Gastrocnemius medialis (tissue), 4 donors: Measurements from ENCODE around the gene SGO2. TPM values are rescaled to one million over a fixed set of nuclear protein-coding genes. Genes with fewer than 3 reads are reported as not detected.

Experiments used
- ATAC-seq, 2 donors: fragments of 150-250 bp; one replicate each; pipeline ENCODE4 v1.9.1; 2016
- DNase-seq, 2 donors: peaks; one replicate each; pipeline ENCODE4 v3.0.0-alpha.2; 2019
- H3K27ac ChIP-seq, 4 donors: fragments of 200-600 bp; sonication (generic); 1 replicate in 1 of 4; 2 replicates in 3 of 4; pipeline ENCODE4 v1.5.1; 2016 to 2018; ENCODE audit warnings: mild to moderate bottlenecking in 2 of 4, moderate library complexity in 1 of 4
- H3K27me3 ChIP-seq, 3 donors: fragments of 200-600 bp; sonication (generic) in 2 of 3; 1 replicate in 1 of 3; 2 replicates in 2 of 3; pipeline versions ENCODE4 v1.5.1 to v1.6.0; 2016 to 2019; ENCODE audit warnings: mild to moderate bottlenecking in 1 of 3, moderate library complexity in 1 of 3
- H3K36me3 ChIP-seq, 2 donors: fragments of 200-600 bp; sonication (generic) in 1 of 2; one replicate each; pipeline ENCODE4 v1.5.1; 2017 to 2018
- H3K4me1 ChIP-seq, 2 donors: fragments of 200-600 bp; sonication (generic) in 1 of 2; one replicate each; pipeline ENCODE4 v1.5.1; 2016 to 2017; ENCODE audit warnings: mild to moderate bottlenecking in 2 of 2
- H3K4me3 ChIP-seq, 4 donors: fragments of 200-600 bp; sonication (generic) in 3 of 4; 1 replicate in 1 of 4; 2 replicates in 3 of 4; pipeline ENCODE4 v1.5.1; 2016 to 2019; ENCODE audit warnings: mild to moderate bottlenecking in 2 of 4
- H3K9me3 ChIP-seq, 3 donors: fragments of 200-600 bp; sonication (generic) in 2 of 3; 1 replicate in 1 of 3; 2 replicates in 2 of 3; pipeline ENCODE4 v1.5.1; 2016 to 2019
- POLR2A ChIP-seq, 2 donors: fragments of 450-650 bp; IDR thresholded peaks; one replicate each; pipeline ENCODE4 v1.6.1; 2017; ENCODE audit warnings: antibody characterized with exemption in 2 of 2, mild to moderate bottlenecking in 2 of 2, moderate library complexity in 2 of 2
- in situ Hi-C, 4 donors: fragments of 200-750 bp; cut with MboI; loops; one replicate each; pipeline versions ENCODE4 v1.15.0 to v1.8.0; 2017; ENCODE audit warnings: low sequenced_read_pairs in 4 of 4
- intact Hi-C: fragments of 100-400 bp; cut with DNase I; formaldehyde crosslinking; loops from one replicate; pipeline ENCODE4 v1.15.1; 2023; ENCODE audit warnings: low total_unique reads
- total RNA-seq, 4 donors: library from RNA; depleted of rRNA; stranded (reverse); fragments of >200 nt; gene quantifications; one replicate each; pipeline versions ENCODE4 v1.1.0 to v1.2.3, GENCODE V29; 2016
- TF ChIP-seq, protein P1 (sequence below), 5 experiments: fragments of 450-650 bp in 3 of 5; fragments of 200-600 bp in 2 of 5; sonication (generic) in 2 of 5; IDR thresholded peaks in 4 of 5; conservative IDR thresholded peaks in 1 of 5; 1 replicate in 4 of 5; 2 replicates in 1 of 5; pipeline ENCODE4 v1.5.1; 2016 to 2019; ENCODE audit warnings: antibody characterized with exemption in 5 of 5, mild to moderate bottlenecking in 3 of 5, moderate library complexity in 3 of 5

Gene SGO2
- total RNA-seq, 4 donors from 2014 or later: 0.61 to 2.6 (median 0.70) TPM

GRCh38 chr2:200498402-200499162 lies 27.4 kb upstream of the SGO2 start:
- no peak for TF ChIP-seq POLR2A (IDR thresholded peaks at IDR 0.05)
- TF ChIP-seq, protein P1, sequence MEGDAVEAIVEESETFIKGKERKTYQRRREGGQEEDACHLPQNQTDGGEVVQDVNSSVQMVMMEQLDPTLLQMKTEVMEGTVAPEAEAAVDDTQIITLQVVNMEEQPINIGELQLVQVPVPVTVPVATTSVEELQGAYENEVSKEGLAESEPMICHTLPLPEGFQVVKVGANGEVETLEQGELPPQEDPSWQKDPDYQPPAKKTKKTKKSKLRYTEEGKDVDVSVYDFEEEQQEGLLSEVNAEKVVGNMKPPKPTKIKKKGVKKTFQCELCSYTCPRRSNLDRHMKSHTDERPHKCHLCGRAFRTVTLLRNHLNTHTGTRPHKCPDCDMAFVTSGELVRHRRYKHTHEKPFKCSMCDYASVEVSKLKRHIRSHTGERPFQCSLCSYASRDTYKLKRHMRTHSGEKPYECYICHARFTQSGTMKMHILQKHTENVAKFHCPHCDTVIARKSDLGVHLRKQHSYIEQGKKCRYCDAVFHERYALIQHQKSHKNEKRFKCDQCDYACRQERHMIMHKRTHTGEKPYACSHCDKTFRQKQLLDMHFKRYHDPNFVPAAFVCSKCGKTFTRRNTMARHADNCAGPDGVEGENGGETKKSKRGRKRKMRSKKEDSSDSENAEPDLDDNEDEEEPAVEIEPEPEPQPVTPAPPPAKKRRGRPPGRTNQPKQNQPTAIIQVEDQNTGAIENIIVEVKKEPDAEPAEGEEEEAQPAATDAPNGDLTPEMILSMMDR (IDR thresholded peaks at IDR 0.05 in 4 of 5, conservative IDR thresholded peaks at IDR 0.05 in 1 of 5): no peak
- Histone ChIP-seq H3K9me3 (no peaks in the 10 kb centered on the region), H3K4me1 (no peaks in the 10 kb centered on the region), H3K36me3 (peaks cover 0 to 31% of the 10 kb centered on the region in 2 donors), H3K27ac (no peak overlapping the region), H3K27me3 (no peaks in the 10 kb centered on the region), H3K4me3 (no peak overlapping the region)
- in situ Hi-C loops: no loop called here
- ATAC-seq (no peak), DNase-seq (no peak)
- intact Hi-C loops: no loop called here

GRCh38 chr2:200502196-200502595 lies 23.8 kb upstream of the SGO2 start:
- no peaks in the 10 kb centered on the region for H3K27me3 ChIP-seq
- TF ChIP-seq POLR2A (IDR thresholded peaks at IDR 0.05): no peak
- TF ChIP-seq, protein P1 (IDR thresholded peaks at IDR 0.05 in 4 of 5, conservative IDR thresholded peaks at IDR 0.05 in 1 of 5): no peak
- no peak overlapping the region for H3K27ac ChIP-seq
- intact Hi-C loops (no loop called here), in situ Hi-C loops (no loop called here)
- no peak for ATAC-seq
- DNase-seq: no peak
- H3K9me3 ChIP-seq: no peaks in the 10 kb centered on the region
- no peaks in the 10 kb centered on the region for H3K4me1 ChIP-seq
- no peak overlapping the region for H3K4me3 ChIP-seq
- H3K36me3 ChIP-seq: peaks cover 0 to 21% of the 10 kb centered on the region in 2 donors

- no peak for DNase-seq
- no peak for ATAC-seq
- Histone ChIP-seq H3K27me3 (no peaks in the 10 kb centered on the region), H3K4me3 (no peak overlapping the region), H3K4me1 (peaks cover 9 to 15% of the 10 kb centered on the region in 2 donors), H3K27ac (no peak overlapping the region), H3K9me3 (no peaks in the 10 kb centered on the region), H3K36me3 (peaks cover 0 to 11% of the 10 kb centered on the region in 2 donors)
- intact Hi-C loops: no loop called here
- in situ Hi-C loops: no loop called here
- no peak for TF ChIP-seq POLR2A (IDR thresholded peaks at IDR 0.05)
These were observed 19.3 kb upstream of the SGO2 start for GRCh38 chr2:200506679-200507078.

- Histone ChIP-seq H3K9me3 (no peaks in the 10 kb centered on the region), H3K27ac (no peak overlapping the region), H3K27me3 (no peaks in the 10 kb centered on the region), H3K4me3 (no peak overlapping the region), H3K4me1 (peaks cover 9 to 15% of the 10 kb centered on the region in 2 donors), H3K36me3 (peaks cover 0 to 11% of the 10 kb centered on the region in 2 donors)
- intact Hi-C loops (no loop called here), in situ Hi-C loops (no loop called here)
- TF ChIP-seq, protein P1 (IDR thresholded peaks at IDR 0.05 in 4 of 5, conservative IDR thresholded peaks at IDR 0.05 in 1 of 5): no peak
- TF ChIP-seq POLR2A (IDR thresholded peaks at IDR 0.05): no peak
- no peak for DNase-seq
- no peak for ATAC-seq
These were observed 18.8 kb upstream of the SGO2 start for GRCh38 chr2:200507179-200507578.

- ATAC-seq (peak in 1 of 2 donors; percentile 24), DNase-seq (no peak)
- intact Hi-C loops: no loop called here
- TF ChIP-seq POLR2A (IDR thresholded peaks at IDR 0.05): no peak
- TF ChIP-seq, protein P1 (IDR thresholded peaks at IDR 0.05 in 4 of 5, conservative IDR thresholded peaks at IDR 0.05 in 1 of 5): no peak
- peaks cover 9 to 15% of the 10 kb centered on the region in 2 donors for H3K4me1 ChIP-seq
- no peaks in the 10 kb centered on the region for H3K36me3 ChIP-seq
- peaks cover 0 to 2% (median 0%) of the 10 kb centered on the region in 3 donors for H3K27me3 ChIP-seq
- H3K9me3 ChIP-seq: no peaks in the 10 kb centered on the region
- H3K4me3 ChIP-seq: peak overlapping the region; percentile 71 to 89 (median 80)
- H3K27ac ChIP-seq: peak overlapping the region; percentile 77 to 89 (median 81)
- in situ Hi-C loops: no loop called here
These were observed 16.8 kb upstream of the SGO2 start for GRCh38 chr2:200509235-200509611.
